ENCODE results near the gene IL2RA. TPM values are rescaled to one million over a fixed set of nuclear protein-coding genes. Genes with fewer than 3 reads are reported as not detected.

Gene IL2RA
- total RNA-seq, 6 donors from 2014 or later = 0.91 to 8.4 (median 4.0) TPM; not detected in 1

- Histone ChIP-seq H3K27ac (no peak overlapping the region), H3K4me1 (peaks cover 0 to 4% (median 2%) of the 10 kb centered on the region in 4 donors), H3K27me3 (no peaks in the 10 kb centered on the region), H3K4me3 (no peak overlapping the region), H3K36me3 (no peaks in the 10 kb centered on the region), H3K9me3 (peaks cover 0 to 9% (median 3%) of the 10 kb centered on the region in 4 donors)
- TF ChIP-seq POLR2AphosphoS5 (IDR thresholded peaks at IDR 0.05) (no peak), EP300 (IDR thresholded peaks at IDR 0.05) (no peak), POLR2A (IDR thresholded peaks at IDR 0.05) (no peak), CTCF (IDR thresholded peaks at IDR 0.05) (no peak)
- no peak for DNase-seq
- 93 to 100% methylated on average over 1 of the region's 1 CpG for WGBS, 2 donors
- no peak for ATAC-seq (ENCODE audit: low FRiP score in 2 of 2)
Measured at GRCh38 chr10:5992398-5992797, 69.8 kb downstream of the IL2RA start.

GRCh38 chr10:5991708-5992107, 70.5 kb downstream of the IL2RA start:
- TF ChIP-seq POLR2A (IDR thresholded peaks at IDR 0.05) = no peak
- no peak overlapping the region for H3K4me3 ChIP-seq
- H3K27ac ChIP-seq = no peak overlapping the region
- peaks cover 0 to 9% (median 3%) of the 10 kb centered on the region in 4 donors for H3K9me3 ChIP-seq
- no peak for DNase-seq
- peaks cover 0 to 6% (median 2%) of the 10 kb centered on the region in 4 donors for H3K4me1 ChIP-seq
- no peaks in the 10 kb centered on the region for H3K36me3 ChIP-seq
- H3K27me3 ChIP-seq = no peaks in the 10 kb centered on the region
- ATAC-seq (ENCODE audit: low FRiP score in 2 of 2) = no peak

GRCh38 chr10:5989756-5990155, 72.4 kb downstream of the IL2RA start:
- H3K4me3 ChIP-seq = no peak overlapping the region
- no peaks in the 10 kb centered on the region for H3K36me3 ChIP-seq
- H3K4me1 ChIP-seq = peaks cover 0 to 6% (median 2%) of the 10 kb centered on the region in 4 donors
- ATAC-seq (ENCODE audit: low FRiP score in 2 of 2) (no peak), DNase-seq (no peak)
- H3K27ac ChIP-seq = peak overlapping the region in 1 of 4 donors; percentile 49
- 68 to 73% methylated on average over 2 of the region's 2 CpGs for WGBS, 2 donors
- H3K9me3 ChIP-seq = peaks cover 0 to 9% (median 3%) of the 10 kb centered on the region in 4 donors
- H3K27me3 ChIP-seq = no peaks in the 10 kb centered on the region
- TF ChIP-seq POLR2AphosphoS5 (IDR thresholded peaks at IDR 0.05) = no peak

- Histone ChIP-seq H3K27me3 (no peaks in the 10 kb centered on the region), H3K9me3 (peaks cover 0 to 9% (median 3%) of the 10 kb centered on the region in 4 donors), H3K27ac (peak overlapping the region in 3 of 4 donors; percentile 25 to 59 (median 34)), H3K36me3 (no peaks in the 10 kb centered on the region), H3K4me3 (no peak overlapping the region), H3K4me1 (peaks cover 0 to 6% (median 2%) of the 10 kb centered on the region in 4 donors)
- WGBS, 2 donors = 92 to 95% methylated on average over 10 of the region's 10 CpGs
- no peak for ATAC-seq (ENCODE audit: low FRiP score in 2 of 2)
- TF ChIP-seq EP300 (IDR thresholded peaks at IDR 0.05) (no peak), POLR2AphosphoS5 (IDR thresholded peaks at IDR 0.05) (no peak), POLR2A (IDR thresholded peaks at IDR 0.05) (no peak), CTCF (IDR thresholded peaks at IDR 0.05) (no peak)
- DNase-seq = no peak
Measured at GRCh38 chr10:5988336-5988920, 73.7 kb downstream of the IL2RA start.

GRCh38 chr10:5987747-5988146, 74.4 kb downstream of the IL2RA start:
- no peaks in the 10 kb centered on the region for H3K36me3 ChIP-seq
- no peak for DNase-seq
- ATAC-seq (ENCODE audit: low FRiP score in 2 of 2) = peak; percentile 27 to 68
- no peak for TF ChIP-seq EP300 (IDR thresholded peaks at IDR 0.05)
- no peak for TF ChIP-seq POLR2A (IDR thresholded peaks at IDR 0.05)
- TF ChIP-seq CTCF (IDR thresholded peaks at IDR 0.05) = no peak
- no peak for TF ChIP-seq POLR2AphosphoS5 (IDR thresholded peaks at IDR 0.05)
- no peaks in the 10 kb centered on the region for H3K27me3 ChIP-seq
- peaks cover 0 to 6% (median 2%) of the 10 kb centered on the region in 4 donors for H3K4me1 ChIP-seq
- H3K27ac ChIP-seq = peak overlapping the region in 3 of 4 donors; percentile 25 to 59 (median 34)
- WGBS, 2 donors = 57 to 60% methylated on average over 4 of the region's 4 CpGs
- peaks cover 0 to 9% (median 3%) of the 10 kb centered on the region in 4 donors for H3K9me3 ChIP-seq
- H3K4me3 ChIP-seq = no peak overlapping the region

- H3K4me3 ChIP-seq = no peak overlapping the region
- WGBS, 2 donors = 77 to 88% methylated on average over 5 of the region's 5 CpGs
- no peaks in the 10 kb centered on the region for H3K36me3 ChIP-seq
- H3K9me3 ChIP-seq = no peaks in the 10 kb centered on the region
- H3K27me3 ChIP-seq = no peaks in the 10 kb centered on the region
- DNase-seq (no peak), ATAC-seq (ENCODE audit: low FRiP score in 2 of 2) (peak in 1 of 2 donors; percentile 52)
- TF ChIP-seq CTCF (IDR thresholded peaks at IDR 0.05) (no peak), POLR2AphosphoS5 (IDR thresholded peaks at IDR 0.05) (no peak), EP300 (IDR thresholded peaks at IDR 0.05) (no peak), POLR2A (IDR thresholded peaks at IDR 0.05) (no peak)
- peak overlapping the region in 1 of 4 donors; percentile 35 for H3K27ac ChIP-seq
- peaks cover 0 to 8% (median 3%) of the 10 kb centered on the region in 4 donors for H3K4me1 ChIP-seq
Measured at GRCh38 chr10:5985029-5985428, 77.1 kb downstream of the IL2RA start.

All from upper lobe of left lung (tissue), 6 donors.